Measurements from ENCODE around the gene EFHC2.

The EFHC2 gene

DNA sequence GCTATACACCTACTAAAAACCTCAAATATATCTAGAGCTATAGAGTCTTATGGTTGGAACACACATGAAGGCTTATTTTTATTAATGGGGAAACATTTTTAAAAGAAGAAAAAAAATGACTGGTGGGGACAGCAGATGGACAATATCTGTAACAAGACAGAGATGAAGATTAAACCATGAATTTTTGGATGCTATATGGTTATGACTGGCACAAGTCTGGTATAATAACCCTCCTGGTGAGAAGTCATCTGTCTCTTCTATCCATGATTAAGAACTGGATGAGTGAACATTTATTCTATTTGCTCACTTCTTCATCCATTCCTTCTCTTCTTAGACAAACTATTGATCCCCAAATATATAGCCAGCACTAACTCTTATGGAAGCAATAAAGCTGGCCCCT lies 104.4 kb downstream of the EFHC2 start:
- TF ChIP-seq ZFX (IDR thresholded peaks at IDR 0.05; ENCODE audit: borderline replicate concordance): no peak
- TF ChIP-seq, protein P1, sequence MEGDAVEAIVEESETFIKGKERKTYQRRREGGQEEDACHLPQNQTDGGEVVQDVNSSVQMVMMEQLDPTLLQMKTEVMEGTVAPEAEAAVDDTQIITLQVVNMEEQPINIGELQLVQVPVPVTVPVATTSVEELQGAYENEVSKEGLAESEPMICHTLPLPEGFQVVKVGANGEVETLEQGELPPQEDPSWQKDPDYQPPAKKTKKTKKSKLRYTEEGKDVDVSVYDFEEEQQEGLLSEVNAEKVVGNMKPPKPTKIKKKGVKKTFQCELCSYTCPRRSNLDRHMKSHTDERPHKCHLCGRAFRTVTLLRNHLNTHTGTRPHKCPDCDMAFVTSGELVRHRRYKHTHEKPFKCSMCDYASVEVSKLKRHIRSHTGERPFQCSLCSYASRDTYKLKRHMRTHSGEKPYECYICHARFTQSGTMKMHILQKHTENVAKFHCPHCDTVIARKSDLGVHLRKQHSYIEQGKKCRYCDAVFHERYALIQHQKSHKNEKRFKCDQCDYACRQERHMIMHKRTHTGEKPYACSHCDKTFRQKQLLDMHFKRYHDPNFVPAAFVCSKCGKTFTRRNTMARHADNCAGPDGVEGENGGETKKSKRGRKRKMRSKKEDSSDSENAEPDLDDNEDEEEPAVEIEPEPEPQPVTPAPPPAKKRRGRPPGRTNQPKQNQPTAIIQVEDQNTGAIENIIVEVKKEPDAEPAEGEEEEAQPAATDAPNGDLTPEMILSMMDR (IDR thresholded peaks at IDR 0.05): no peak
- H3K27ac ChIP-seq: no peak overlapping the region

DNA sequence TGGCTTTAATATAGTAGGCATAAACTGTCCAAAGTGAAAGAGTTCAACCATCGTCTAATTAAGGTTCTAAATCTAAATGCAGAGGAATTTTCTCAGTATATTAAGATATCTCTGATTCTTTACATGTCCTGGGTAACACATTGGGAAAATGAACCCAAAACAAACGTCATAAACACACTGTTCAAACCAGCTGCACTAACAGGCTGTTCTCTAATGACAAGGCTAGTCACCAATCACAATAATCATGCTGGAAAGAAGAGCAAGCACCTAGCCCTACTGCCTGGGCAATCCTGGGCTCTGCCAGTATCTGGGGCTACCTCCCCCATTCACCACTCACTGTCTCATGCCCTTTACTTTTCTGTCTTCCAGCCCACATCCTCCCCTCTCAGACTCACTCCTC lies 107.9 kb downstream of the EFHC2 start:
- H3K27ac ChIP-seq: no peak overlapping the region
- TF ChIP-seq ZFX (IDR thresholded peaks at IDR 0.05; ENCODE audit: borderline replicate concordance): no peak
- TF ChIP-seq, protein P1 (IDR thresholded peaks at IDR 0.05): no peak

DNA sequence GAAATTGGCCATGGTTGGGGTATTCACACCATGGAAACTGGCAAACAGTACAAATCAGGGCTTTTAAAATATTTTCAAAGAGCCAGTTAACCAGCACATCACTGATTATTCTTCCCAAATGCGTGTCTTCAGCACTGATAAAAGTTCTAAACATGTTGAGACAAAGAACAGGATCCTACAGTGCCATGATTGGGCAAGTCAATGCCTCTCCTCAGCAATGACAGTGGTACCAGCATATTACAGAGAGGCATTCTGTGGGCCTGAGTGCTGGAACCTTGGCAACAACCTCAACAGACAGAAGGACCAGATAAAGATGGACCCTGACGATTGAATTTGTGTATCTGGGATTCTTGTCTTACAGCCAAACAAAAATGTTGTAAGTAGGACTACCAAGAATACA lies 108.9 kb downstream of the EFHC2 start:
- no peak for TF ChIP-seq ZFX (IDR thresholded peaks at IDR 0.05; ENCODE audit: borderline replicate concordance)
- TF ChIP-seq, protein P1 (IDR thresholded peaks at IDR 0.05): no peak
- H3K27ac ChIP-seq: no peak overlapping the region

DNA sequence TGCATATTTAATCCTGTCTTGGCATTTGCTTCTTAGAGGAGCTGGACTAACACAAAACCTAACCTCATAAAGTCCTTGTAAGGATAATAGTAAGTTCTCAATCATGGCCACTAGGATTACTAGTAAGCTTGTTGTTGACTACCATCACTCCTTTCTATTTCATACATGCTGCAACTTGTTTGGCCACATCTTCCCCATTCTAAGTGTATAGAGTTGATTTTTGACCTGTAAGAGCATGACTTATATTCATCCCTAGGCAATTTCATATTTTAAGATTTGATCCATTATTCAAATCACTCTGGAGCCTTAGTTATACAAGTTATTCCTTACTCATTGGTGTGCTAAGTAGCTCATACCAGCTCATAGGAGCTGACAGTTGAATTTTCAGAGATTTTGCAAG lies 109.4 kb downstream of the EFHC2 start:
- no peak overlapping the region for H3K27ac ChIP-seq
- TF ChIP-seq, protein P1 (IDR thresholded peaks at IDR 0.05): no peak
- TF ChIP-seq ZFX (IDR thresholded peaks at IDR 0.05; ENCODE audit: borderline replicate concordance): no peak

DNA sequence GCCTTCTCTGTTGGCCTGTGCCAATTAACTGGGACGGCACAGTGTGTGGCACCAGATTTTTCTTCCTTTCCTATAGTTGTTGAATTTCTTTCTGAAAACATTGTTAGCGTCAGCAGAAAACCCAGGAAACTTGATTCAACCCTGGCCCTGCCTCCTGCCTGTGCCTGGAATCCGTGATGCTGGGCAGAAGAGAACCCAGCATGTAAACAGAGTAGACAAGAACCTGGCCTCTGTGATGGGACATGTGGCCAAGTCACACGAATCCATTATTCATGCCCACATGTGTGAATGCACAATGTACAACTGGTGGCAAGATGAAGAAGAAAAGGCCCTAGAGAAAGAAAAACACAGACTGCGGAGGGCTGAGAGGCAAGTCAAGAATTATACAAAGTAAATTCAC lies 111.4 kb downstream of the EFHC2 start:
- no peak overlapping the region for H3K27ac ChIP-seq
- TF ChIP-seq, protein P1 (IDR thresholded peaks at IDR 0.05): no peak
- no peak for TF ChIP-seq ZFX (IDR thresholded peaks at IDR 0.05; ENCODE audit: borderline replicate concordance)

DNA sequence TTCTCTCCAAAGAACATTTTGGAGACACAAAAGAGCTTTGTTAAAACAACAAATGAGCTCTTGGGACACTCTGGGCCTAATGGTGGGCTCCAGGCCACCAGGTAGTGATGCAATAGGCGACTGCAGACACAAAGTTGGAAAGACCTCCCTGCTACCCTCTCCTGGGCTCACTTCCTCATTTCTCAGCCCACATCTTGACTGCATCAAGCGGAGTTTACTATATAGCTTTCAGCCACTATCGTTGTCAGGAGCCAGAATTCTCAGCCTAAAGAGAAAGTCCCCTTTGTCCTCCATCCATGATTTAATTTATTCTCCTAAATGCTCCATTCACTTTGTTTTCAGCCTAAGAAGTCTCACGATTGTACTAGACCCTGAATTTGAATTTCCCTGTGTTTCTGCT lies 114.9 kb downstream of the EFHC2 start:
- TF ChIP-seq, protein P1 (IDR thresholded peaks at IDR 0.05): no peak
- TF ChIP-seq ZFX (IDR thresholded peaks at IDR 0.05; ENCODE audit: borderline replicate concordance): no peak
- H3K27ac ChIP-seq: no peak overlapping the region

DNA sequence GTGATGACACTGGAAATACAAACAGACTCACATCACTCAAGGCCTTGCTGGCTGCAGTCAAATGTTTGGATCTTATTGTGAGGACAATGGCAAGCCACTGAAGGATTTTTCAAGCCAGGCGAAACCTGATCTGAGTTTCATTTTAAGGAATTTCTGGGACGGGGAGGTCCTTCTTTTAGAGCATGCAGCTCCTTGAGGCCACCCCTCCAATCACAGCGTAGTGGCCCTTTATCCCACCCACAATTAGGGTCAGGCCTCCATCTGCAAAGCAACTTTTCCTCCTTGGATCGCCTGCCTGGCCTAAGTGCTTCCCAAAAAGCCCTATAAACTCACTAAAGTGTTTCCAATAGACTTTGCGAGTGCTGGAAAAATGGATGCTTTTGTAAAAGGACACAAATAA lies 115.5 kb downstream of the EFHC2 start:
- no peak for TF ChIP-seq ZFX (IDR thresholded peaks at IDR 0.05; ENCODE audit: borderline replicate concordance)
- TF ChIP-seq, protein P1 (IDR thresholded peaks at IDR 0.05): no peak
- H3K27ac ChIP-seq: no peak overlapping the region
